ENCODE measurements around the gene PIGW. TPM values are rescaled to one million over a fixed set of nuclear protein-coding genes. Genes with fewer than 3 reads are reported as not detected.

The PIGW gene
- total and polyA plus RNA-seq, 9 of the 15 experiments (the other 6 are each of a cell fraction or from before 2014, with no cell fraction given): 9.5 to 33.9 (median 21.2) TPM

DNA sequence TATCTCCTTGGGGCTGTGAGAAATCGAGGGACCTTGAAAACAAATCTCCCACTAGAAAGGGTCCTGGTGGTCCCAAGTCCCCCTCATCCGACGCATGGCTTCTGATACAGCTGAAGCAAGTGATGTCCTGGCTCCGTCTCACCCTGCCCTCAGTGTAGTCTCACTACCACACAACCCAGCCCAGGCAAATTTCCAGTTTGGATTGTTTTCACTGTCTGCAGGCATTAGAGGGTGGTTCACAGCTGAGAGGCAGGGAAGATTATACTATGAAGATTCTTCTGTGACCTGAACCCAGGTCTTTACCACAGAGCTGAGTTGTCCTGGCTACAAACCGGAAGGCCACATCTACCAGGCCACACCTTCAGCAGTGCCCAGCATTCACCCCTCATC lies 30.6 kb upstream of the PIGW start:
- Histone ChIP-seq H3K4me2 (ENCODE audit: insufficient read depth, low read length) (no peak overlapping the region), H3K4me3 (no peak overlapping the region), H3K27me3 (ENCODE audit: control insufficient read depth in 2 of 2, insufficient read depth in 2 of 2, low read length in 2 of 2) (no peaks in the 10 kb centered on the region), H4K20me1 (replicated peaks; ENCODE audit: control insufficient read depth, insufficient read depth, low read length) (no peaks in the 10 kb centered on the region), H3K4me1 (replicated peaks in 1 of 2; ENCODE audit: control insufficient read depth in 2 of 2, insufficient read depth in 2 of 2, low read length in 2 of 2) (peaks cover 0 to 3% of the 10 kb centered on the region in 2 experiments; a peak in 1 of 5 replicates), H3K9me3 (replicated peaks; ENCODE audit: control insufficient read depth, insufficient read depth, low read depth, low read length) (no peaks in the 10 kb centered on the region), H2AFZ (ENCODE audit: low read depth, low read length) (no peak overlapping the region), H3K79me2 (ENCODE audit: control insufficient read depth, insufficient read depth, low read length) (no peaks in the 10 kb centered on the region), H3K27ac (ENCODE audit: extremely low read depth, low read depth, low read length) (no peak overlapping the region), H3K9ac (ENCODE audit: insufficient read depth in 1 of 2, low read depth in 2 of 2, low read length in 2 of 2) (peak overlapping the region in 1 of 2 experiments; percentile 77; a peak in 2 of 4 replicates), H3K36me3 (ENCODE audit: control insufficient read depth, insufficient read depth, low read length) (peaks cover 96% of the 10 kb centered on the region), H3K9me1 (ENCODE audit: control insufficient read depth, insufficient read depth, low read length) (no peaks in the 10 kb centered on the region)
- no peak for ATAC-seq
- ChIA-PET POLR2A (interaction anchor here (0.5 to 1.0 kb wide), 4 partner anchors 9 to 54 kb away, joined by 3 to 9 read pairs (median 4); no protein-coding TSS in a partner anchor), CTCF (ENCODE audit: low intra/inter-chr PET ratio) (no interaction called here)
- 94% methylated on average over 5 of the region's 5 CpGs for WGBS (ENCODE audit: insufficient coverage, low coverage, missing lambda C conversion rate)
- intact Hi-C loops (cut with micrococcal nuclease): no loop called here
- in situ Hi-C loops (cut with MboI): no loop called here
- BruUV-seq (replicated peaks): no TSS peak
- FAIRE-seq: no peak
- TF ChIP-seq TARDBP (IDR thresholded peaks at IDR 0.05) (no peak), JUNB (CRISPR knock-in tag; conservative IDR thresholded peaks at IDR 0.05) (no peak), ZNF695 (CRISPR knock-in tag; IDR thresholded peaks at IDR 0.05) (no peak), MAZ (CRISPR knock-in tag; conservative IDR thresholded peaks at IDR 0.05 in 1 of 2, IDR thresholded peaks at IDR 0.05 in 1 of 2) (no peak), ZNF512 (tag; IDR thresholded peaks at IDR 0.05) (no peak), NUFIP1 (IDR thresholded peaks at IDR 0.05; ENCODE audit: partially characterized antibody) (no peak), BCOR (IDR thresholded peaks at IDR 0.05) (no peak), EHMT2 (IDR thresholded peaks at IDR 0.05) (no peak), MITF (IDR thresholded peaks at IDR 0.05) (no peak), DNMT1 (IDR thresholded peaks at IDR 0.05) (no peak)
- TF ChIP-seq, protein P1, sequence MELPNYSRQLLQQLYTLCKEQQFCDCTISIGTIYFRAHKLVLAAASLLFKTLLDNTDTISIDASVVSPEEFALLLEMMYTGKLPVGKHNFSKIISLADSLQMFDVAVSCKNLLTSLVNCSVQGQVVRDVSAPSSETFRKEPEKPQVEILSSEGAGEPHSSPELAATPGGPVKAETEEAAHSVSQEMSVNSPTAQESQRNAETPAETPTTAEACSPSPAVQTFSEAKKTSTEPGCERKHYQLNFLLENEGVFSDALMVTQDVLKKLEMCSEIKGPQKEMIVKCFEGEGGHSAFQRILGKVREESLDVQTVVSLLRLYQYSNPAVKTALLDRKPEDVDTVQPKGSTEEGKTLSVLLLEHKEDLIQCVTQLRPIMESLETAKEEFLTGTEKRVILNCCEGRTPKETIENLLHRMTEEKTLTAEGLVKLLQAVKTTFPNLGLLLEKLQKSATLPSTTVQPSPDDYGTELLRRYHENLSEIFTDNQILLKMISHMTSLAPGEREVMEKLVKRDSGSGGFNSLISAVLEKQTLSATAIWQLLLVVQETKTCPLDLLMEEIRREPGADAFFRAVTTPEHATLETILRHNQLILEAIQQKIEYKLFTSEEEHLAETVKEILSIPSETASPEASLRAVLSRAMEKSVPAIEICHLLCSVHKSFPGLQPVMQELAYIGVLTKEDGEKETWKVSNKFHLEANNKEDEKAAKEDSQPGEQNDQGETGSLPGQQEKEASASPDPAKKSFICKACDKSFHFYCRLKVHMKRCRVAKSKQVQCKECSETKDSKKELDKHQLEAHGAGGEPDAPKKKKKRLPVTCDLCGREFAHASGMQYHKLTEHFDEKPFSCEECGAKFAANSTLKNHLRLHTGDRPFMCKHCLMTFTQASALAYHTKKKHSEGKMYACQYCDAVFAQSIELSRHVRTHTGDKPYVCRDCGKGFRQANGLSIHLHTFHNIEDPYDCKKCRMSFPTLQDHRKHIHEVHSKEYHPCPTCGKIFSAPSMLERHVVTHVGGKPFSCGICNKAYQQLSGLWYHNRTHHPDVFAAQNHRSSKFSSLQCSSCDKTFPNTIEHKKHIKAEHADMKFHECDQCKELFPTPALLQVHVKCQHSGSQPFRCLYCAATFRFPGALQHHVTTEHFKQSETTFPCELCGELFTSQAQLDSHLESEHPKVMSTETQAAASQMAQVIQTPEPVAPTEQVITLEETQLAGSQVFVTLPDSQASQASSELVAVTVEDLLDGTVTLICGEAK (IDR thresholded peaks at IDR 0.05): no peak
- TF ChIP-seq, protein P1 (CRISPR knock-in tag; IDR thresholded peaks at IDR 0.05): no peak
- no peak for DNase-seq (ENCODE audit: extremely low read depth in 1 of 4, low spot score in 3 of 4)
